ENCODE measurements around the gene UIMC1.

DNA sequence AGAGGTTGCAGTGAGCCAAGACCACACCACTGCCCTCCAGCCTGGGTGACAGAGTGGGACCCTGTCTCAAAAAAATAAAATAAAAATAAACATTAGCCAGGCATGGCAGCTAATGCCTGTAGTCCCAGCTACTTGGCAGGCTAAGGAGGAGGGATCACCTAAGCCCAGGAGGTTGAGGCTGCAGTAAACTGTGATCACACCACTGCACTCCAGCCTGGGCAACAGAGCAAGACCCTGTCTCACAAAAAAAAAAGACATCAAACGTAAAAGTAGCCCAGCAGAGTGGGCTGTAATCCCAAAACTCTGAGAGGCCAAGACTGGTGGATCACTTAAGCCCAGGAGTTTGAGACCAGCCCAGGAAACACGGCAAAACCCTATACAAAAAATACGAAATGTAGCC lies 19.0 kb downstream of the UIMC1 start:
- TF ChIP-seq, protein P1, sequence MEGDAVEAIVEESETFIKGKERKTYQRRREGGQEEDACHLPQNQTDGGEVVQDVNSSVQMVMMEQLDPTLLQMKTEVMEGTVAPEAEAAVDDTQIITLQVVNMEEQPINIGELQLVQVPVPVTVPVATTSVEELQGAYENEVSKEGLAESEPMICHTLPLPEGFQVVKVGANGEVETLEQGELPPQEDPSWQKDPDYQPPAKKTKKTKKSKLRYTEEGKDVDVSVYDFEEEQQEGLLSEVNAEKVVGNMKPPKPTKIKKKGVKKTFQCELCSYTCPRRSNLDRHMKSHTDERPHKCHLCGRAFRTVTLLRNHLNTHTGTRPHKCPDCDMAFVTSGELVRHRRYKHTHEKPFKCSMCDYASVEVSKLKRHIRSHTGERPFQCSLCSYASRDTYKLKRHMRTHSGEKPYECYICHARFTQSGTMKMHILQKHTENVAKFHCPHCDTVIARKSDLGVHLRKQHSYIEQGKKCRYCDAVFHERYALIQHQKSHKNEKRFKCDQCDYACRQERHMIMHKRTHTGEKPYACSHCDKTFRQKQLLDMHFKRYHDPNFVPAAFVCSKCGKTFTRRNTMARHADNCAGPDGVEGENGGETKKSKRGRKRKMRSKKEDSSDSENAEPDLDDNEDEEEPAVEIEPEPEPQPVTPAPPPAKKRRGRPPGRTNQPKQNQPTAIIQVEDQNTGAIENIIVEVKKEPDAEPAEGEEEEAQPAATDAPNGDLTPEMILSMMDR (conservative IDR thresholded peaks at IDR 0.05; ENCODE audit: low read depth, low read length) = no peak
- TF ChIP-seq EZH2phosphoT487 (IDR thresholded peaks at IDR 0.05; ENCODE audit: borderline replicate concordance, low read length) (no peak), EZH2 (IDR thresholded peaks at IDR 0.05; ENCODE audit: low read length, unreplicated experiment) (no peak)

Data from PC-3 (cell line).